GM20000 (cell line): ENCODE results near the gene MOSMO.
"Not testable (repeated sequence)": the region's sequence is repeated elsewhere in the genome, so short reads cannot be mapped to it uniquely, and the experiment has no call there.

ENCODE experiments used
- DNase-seq: peaks from one replicate; pipeline ENCODE4 v3.0.0; 2012; ENCODE audit warnings: low spot score
- CTCF ChIP-seq: IDR thresholded peaks from 2 replicates; pipeline ENCODE4 v1.5.1; 2012; ENCODE audit warnings: mild to moderate bottlenecking, control low read depth; ENCODE audit errors: extremely low read depth, missing control alignments

The MOSMO gene

GRCh38 chr16:22093331-22093730 is 85.4 kb downstream of the MOSMO start:
- TF ChIP-seq CTCF, result no peak
- DNase-seq, result no peak

GRCh38 chr16:22093996-22094395 is 86.1 kb downstream of the MOSMO start:
- no peak for TF ChIP-seq CTCF
- no peak for DNase-seq

GRCh38 chr16:22098405-22099255 is 90.7 kb downstream of the MOSMO start:
- TF ChIP-seq CTCF, result peak; percentile 48
- peak; percentile 76 for DNase-seq

- DNase-seq, result no peak
- no peak for TF ChIP-seq CTCF
Observed at GRCh38 chr16:22099256-22099975, 91.5 kb downstream of the MOSMO start.

GRCh38 chr16:22103441-22103840 is 95.5 kb downstream of the MOSMO start:
- no peak for DNase-seq
- TF ChIP-seq CTCF, result no peak

GRCh38 chr16:22109258-22109898 is 101.5 kb downstream of the MOSMO start:
- TF ChIP-seq CTCF, result no peak
- no peak for DNase-seq

- not testable (repeated sequence) for DNase-seq
Observed at GRCh38 chr16:22111629-22112028, 103.7 kb downstream of the MOSMO start.
